Left ventricle myocardium inferior (tissue), 1 donor: ENCODE measurements around the gene SKI. TPM values are rescaled to one million over a fixed set of nuclear protein-coding genes. Genes with fewer than 3 reads are reported as not detected.
A peak's percentile ranks its signal among the peaks of the same experiment; 100 is the strongest.

Source experiments
- DNase-seq: peaks from one replicate; pipeline ENCODE4 v3.0.0-alpha.2; 2020
- H3K27ac ChIP-seq: fragments of 200-600 bp; replicated peaks from 2 replicates; pipeline ENCODE4 v1.8.0; 2021
- H3K27me3 ChIP-seq: fragments of 200-600 bp; 2 replicates; pipeline ENCODE4 v1.8.0; 2021; ENCODE audit warnings: low read depth
- H3K36me3 ChIP-seq: fragments of 200-600 bp; 2 replicates; pipeline ENCODE4 v1.8.0; 2021
- H3K4me1 ChIP-seq: fragments of 200-600 bp; 2 replicates; pipeline ENCODE4 v1.8.0; 2021
- H3K4me3 ChIP-seq: fragments of 200-600 bp; 2 replicates; pipeline ENCODE4 v1.8.0; 2021; ENCODE audit warnings: mild to moderate bottlenecking, moderate library complexity
- H3K9me3 ChIP-seq: fragments of 200-600 bp; replicated peaks from 2 replicates; pipeline ENCODE4 v1.8.0; 2021
- intact Hi-C: fragments of 100-400 bp; cut with micrococcal nuclease; formaldehyde crosslinking; loops from one replicate; pipeline ENCODE4 v1.11.0; 2022
- total RNA-seq: library from RNA; stranded (reverse); fragmentation: NEBNext Ultra II Directional; extraction: Animal tissue kit (Norgen Biotek cat#: 25700); gene quantifications from one replicate; pipeline ENCODE4 v1.2.1, GENCODE V29; 2021
- TF ChIP-seq, protein P1 (sequence below): fragments of 200-600 bp; IDR thresholded peaks from 2 replicates; pipeline ENCODE4 v1.8.0; 2021; ENCODE audit warnings: antibody characterized with exemption, mild to moderate bottlenecking, borderline replicate concordance
- donor health status: DM: no; HTN: yes; CAD: no; lungs with severe emphysema.

The SKI gene
- total RNA-seq, 1 donor from 2014 or later = 37.9 TPM

GRCh38 chr1:2255047-2255419 is 26.9 kb downstream of the SKI start:
- peaks cover 98% of the 10 kb centered on the region for H3K4me1 ChIP-seq
- intact Hi-C loops = no loop called here

GRCh38 chr1:2255420-2256369 is 27.6 kb downstream of the SKI start:
- Histone ChIP-seq H3K36me3 (no peaks in the 10 kb centered on the region), H3K27ac (peak overlapping the region; percentile 82), H3K27me3 (no peaks in the 10 kb centered on the region), H3K9me3 (peaks cover 16% of the 10 kb centered on the region), H3K4me3 (no peak overlapping the region), H3K4me1 (peaks cover 98% of the 10 kb centered on the region)
- intact Hi-C loops = no loop called here
- TF ChIP-seq, protein P1, sequence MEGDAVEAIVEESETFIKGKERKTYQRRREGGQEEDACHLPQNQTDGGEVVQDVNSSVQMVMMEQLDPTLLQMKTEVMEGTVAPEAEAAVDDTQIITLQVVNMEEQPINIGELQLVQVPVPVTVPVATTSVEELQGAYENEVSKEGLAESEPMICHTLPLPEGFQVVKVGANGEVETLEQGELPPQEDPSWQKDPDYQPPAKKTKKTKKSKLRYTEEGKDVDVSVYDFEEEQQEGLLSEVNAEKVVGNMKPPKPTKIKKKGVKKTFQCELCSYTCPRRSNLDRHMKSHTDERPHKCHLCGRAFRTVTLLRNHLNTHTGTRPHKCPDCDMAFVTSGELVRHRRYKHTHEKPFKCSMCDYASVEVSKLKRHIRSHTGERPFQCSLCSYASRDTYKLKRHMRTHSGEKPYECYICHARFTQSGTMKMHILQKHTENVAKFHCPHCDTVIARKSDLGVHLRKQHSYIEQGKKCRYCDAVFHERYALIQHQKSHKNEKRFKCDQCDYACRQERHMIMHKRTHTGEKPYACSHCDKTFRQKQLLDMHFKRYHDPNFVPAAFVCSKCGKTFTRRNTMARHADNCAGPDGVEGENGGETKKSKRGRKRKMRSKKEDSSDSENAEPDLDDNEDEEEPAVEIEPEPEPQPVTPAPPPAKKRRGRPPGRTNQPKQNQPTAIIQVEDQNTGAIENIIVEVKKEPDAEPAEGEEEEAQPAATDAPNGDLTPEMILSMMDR = no peak
- no peak for DNase-seq

More at GRCh38 chr1:2255047-2255419, 26.9 kb downstream of the SKI start:
- no peak for DNase-seq
- no peak overlapping the region for H3K4me3 ChIP-seq
- peaks cover 16% of the 10 kb centered on the region for H3K9me3 ChIP-seq
- H3K36me3 ChIP-seq = no peaks in the 10 kb centered on the region
- TF ChIP-seq, protein P1 = no peak
- peak overlapping the region; percentile 82 for H3K27ac ChIP-seq
- H3K27me3 ChIP-seq = no peaks in the 10 kb centered on the region

GRCh38 chr1:2256435-2257244 is 28.5 kb downstream of the SKI start:
- intact Hi-C loops = no loop called here
- H3K27ac ChIP-seq = peak overlapping the region; percentile 82
- peaks cover 16% of the 10 kb centered on the region for H3K9me3 ChIP-seq
- DNase-seq = no peak
- H3K4me3 ChIP-seq = no peak overlapping the region
- no peaks in the 10 kb centered on the region for H3K36me3 ChIP-seq
- TF ChIP-seq, protein P1 = no peak
- no peaks in the 10 kb centered on the region for H3K27me3 ChIP-seq
- H3K4me1 ChIP-seq = peaks cover 92% of the 10 kb centered on the region

DNA sequence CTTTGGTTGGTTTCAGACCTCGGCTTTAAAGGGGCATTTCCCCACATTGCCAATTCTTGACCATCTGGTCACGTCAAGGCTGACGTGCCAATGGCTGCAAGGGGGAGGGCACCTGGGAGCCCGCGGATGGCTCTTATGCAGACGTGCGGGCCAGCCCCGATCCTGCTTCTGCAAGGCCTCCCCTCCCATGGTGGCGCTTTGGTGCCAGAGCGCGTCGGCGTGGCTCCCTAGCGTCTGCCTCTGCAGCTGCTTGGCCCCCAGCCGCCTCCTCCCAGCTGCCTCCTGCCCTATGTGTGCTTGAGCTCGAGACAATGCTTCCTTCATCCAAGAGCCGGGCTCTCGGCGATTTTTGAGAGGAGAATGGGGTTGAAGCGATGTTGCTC is 29.1 kb downstream of the SKI start:
- Histone ChIP-seq H3K27ac (peak overlapping the region; percentile 82), H3K4me1 (peaks cover 86% of the 10 kb centered on the region), H3K9me3 (peaks cover 16% of the 10 kb centered on the region), H3K4me3 (no peak overlapping the region), H3K36me3 (no peaks in the 10 kb centered on the region), H3K27me3 (no peaks in the 10 kb centered on the region)
- DNase-seq = peak; percentile 57
- intact Hi-C loops = no loop called here
- TF ChIP-seq, protein P1 = no peak

DNA sequence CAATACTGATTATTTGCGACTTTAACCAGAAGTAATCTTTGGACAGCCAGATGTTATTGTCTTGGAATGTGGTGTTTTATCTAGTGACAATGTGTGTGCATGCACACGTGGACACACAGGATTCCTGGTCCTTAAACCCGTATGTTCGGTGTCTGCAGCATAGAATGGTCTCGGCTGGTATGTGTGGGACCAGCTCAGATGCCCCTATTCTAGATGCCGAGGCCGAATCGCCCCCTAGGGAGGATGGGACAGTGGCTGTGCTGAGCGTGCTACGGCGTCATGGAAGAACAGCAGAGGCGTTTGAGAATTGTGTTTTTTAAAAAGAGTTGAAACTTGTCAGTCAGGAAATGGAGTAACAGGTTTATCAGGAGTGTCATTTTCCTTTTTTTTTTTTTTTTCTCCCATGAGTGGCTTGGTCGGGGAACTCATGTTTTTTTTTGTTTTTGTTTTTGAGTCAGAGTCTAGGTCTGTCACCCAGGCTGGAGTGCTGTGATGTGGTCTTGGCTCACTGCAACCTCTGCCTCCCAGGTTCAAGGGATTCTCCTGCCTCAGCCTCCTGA is 30.1 kb downstream of the SKI start:
- H3K36me3 ChIP-seq = no peaks in the 10 kb centered on the region
- intact Hi-C loops = no loop called here
- H3K4me1 ChIP-seq = peaks cover 83% of the 10 kb centered on the region
- DNase-seq = no peak
- TF ChIP-seq, protein P1 = no peak
- H3K9me3 ChIP-seq = peaks cover 16% of the 10 kb centered on the region
- no peak overlapping the region for H3K4me3 ChIP-seq
- H3K27me3 ChIP-seq = no peaks in the 10 kb centered on the region
- H3K27ac ChIP-seq = peak overlapping the region; percentile 82
